Liver (tissue), 9 donors: ENCODE results near the gene MN1. TPM values are rescaled to one million over a fixed set of nuclear protein-coding genes. Genes with fewer than 3 reads are reported as not detected.

Experiments
- DNase-seq: peaks from one replicate; pipeline ENCODE4 v3.0.0-alpha.2; 2017; ENCODE audit warnings: low spot score
- H3K27ac ChIP-seq, 2 donors: one replicate each; pipeline ENCODE4 v1.7.0; 2013; ENCODE audit warnings: inconsistent platforms in 2 of 2, low read length in 2 of 2, control low read depth in 1 of 2, low read depth in 1 of 2, mild to moderate bottlenecking in 1 of 2
- H3K27me3 ChIP-seq, 4 donors: one replicate each; pipeline versions ENCODE4 v1.6.1 to v1.7.0; 2013; ENCODE audit warnings: low read length in 3 of 4, inconsistent platforms in 1 of 4, mild to moderate bottlenecking in 1 of 4, moderate library complexity in 1 of 4; ENCODE audit not compliant: control insufficient read depth in 4 of 4, insufficient read depth in 4 of 4
- H3K36me3 ChIP-seq, 4 donors: one replicate each; pipeline versions ENCODE4 v1.6.1 to v1.7.0; 2013; ENCODE audit warnings: low read length in 3 of 4, mild to moderate bottlenecking in 3 of 4, low read depth in 1 of 4, moderate library complexity in 1 of 4; ENCODE audit not compliant: control insufficient read depth in 4 of 4, insufficient read depth in 3 of 4
- H3K4me1 ChIP-seq, 4 donors: one replicate each; pipeline versions ENCODE4 v1.6.1 to v1.7.0; 2013; ENCODE audit warnings: low read length in 3 of 4, mild to moderate bottlenecking in 3 of 4, moderate library complexity in 1 of 4; ENCODE audit not compliant: control insufficient read depth in 4 of 4, insufficient read depth in 4 of 4
- H3K4me3 ChIP-seq, 3 donors: one replicate each; pipeline versions ENCODE4 v1.6.1 to v1.7.0; 2013; ENCODE audit warnings: low read length in 3 of 3, control low read depth in 1 of 3, low read depth in 1 of 3, mild to moderate bottlenecking in 1 of 3
- H3K9ac ChIP-seq, 2 donors: one replicate each; pipeline ENCODE4 v1.7.0; 2013; ENCODE audit warnings: low read length in 2 of 2, mild to moderate bottlenecking in 2 of 2, moderate library complexity in 2 of 2, control low read depth in 1 of 2, low read depth in 1 of 2
- H3K9me3 ChIP-seq, 4 donors: one replicate each; pipeline versions ENCODE4 v1.6.1 to v1.7.0; 2013; ENCODE audit warnings: low read length in 3 of 4; ENCODE audit not compliant: control insufficient read depth in 4 of 4
- EGR1 ChIP-seq, 2 donors: IDR thresholded peaks; 2 replicates each; pipeline ENCODE4 v1.6.1; 2016 to 2018; ENCODE audit warnings: antibody characterized with exemption in 2 of 2, low read depth in 2 of 2
- FOXA1 ChIP-seq: IDR thresholded peaks from 2 replicates; pipeline ENCODE4 v1.6.1; 2016; ENCODE audit warnings: antibody characterized with exemption
- FOXA2 ChIP-seq: IDR thresholded peaks from 2 replicates; pipeline ENCODE4 v1.6.1; 2016; ENCODE audit warnings: antibody characterized with exemption
- GABPA ChIP-seq, 2 donors: IDR thresholded peaks in 1 of 2; conservative IDR thresholded peaks in 1 of 2; 2 replicates each; pipeline ENCODE4 v1.6.1; 2016; ENCODE audit warnings: antibody characterized with exemption in 2 of 2, mild to moderate bottlenecking in 1 of 2, moderate library complexity in 1 of 2
- HNF4A ChIP-seq, 2 donors: conservative IDR thresholded peaks; 2 replicates each; pipeline ENCODE4 v1.6.1; 2016; ENCODE audit warnings: antibody characterized with exemption in 2 of 2, mild to moderate bottlenecking in 2 of 2
- HNF4G ChIP-seq: IDR thresholded peaks from 2 replicates; pipeline ENCODE4 v1.6.1; 2016; ENCODE audit warnings: antibody characterized with exemption
- JUND ChIP-seq, 2 donors: IDR thresholded peaks; 2 replicates each; pipeline ENCODE4 v1.6.1; 2016; ENCODE audit warnings: antibody characterized with exemption in 2 of 2
- MAX ChIP-seq: IDR thresholded peaks from 2 replicates; pipeline ENCODE4 v1.6.1; 2016; ENCODE audit warnings: antibody characterized with exemption
- NR2F2 ChIP-seq: IDR thresholded peaks from 2 replicates; pipeline ENCODE4 v1.6.1; 2016; ENCODE audit warnings: antibody characterized with exemption
- RAD21 ChIP-seq, 2 donors: IDR thresholded peaks; 2 replicates each; pipeline ENCODE4 v1.6.1; 2016; ENCODE audit warnings: antibody characterized with exemption in 2 of 2, mild to moderate bottlenecking in 2 of 2
- REST ChIP-seq: IDR thresholded peaks from 2 replicates; pipeline ENCODE4 v1.6.1; 2016; ENCODE audit warnings: antibody characterized with exemption, mild to moderate bottlenecking
- RXRA ChIP-seq, 2 donors: IDR thresholded peaks; 2 replicates each; pipeline ENCODE4 v1.6.1; 2017 to 2018; ENCODE audit warnings: antibody characterized with exemption in 2 of 2, mild to moderate bottlenecking in 1 of 2
- SP1 ChIP-seq: IDR thresholded peaks from 2 replicates; pipeline ENCODE4 v1.6.1; 2018; ENCODE audit warnings: antibody characterized with exemption, mild to moderate bottlenecking
- TAF1 ChIP-seq: conservative IDR thresholded peaks from 2 replicates; pipeline ENCODE4 v1.6.1; 2016; ENCODE audit warnings: antibody characterized with exemption, mild to moderate bottlenecking
- YY1 ChIP-seq: IDR thresholded peaks from 2 replicates; pipeline ENCODE4 v1.6.1; 2016; ENCODE audit warnings: antibody characterized with exemption, mild to moderate bottlenecking
- WGBS: extraction: QIAGEN DNeasy Blood & Tissue Kit; methylation state at CpG from one replicate; pipeline ENCODE4 v1.1.7; 2013; 5-methylcytosine and 5-hydroxymethylcytosine counted together
- polyA plus RNA-seq, 2 donors: library from polyadenylated mRNA; stranded (reverse) in 1 of 2; unstranded in 1 of 2; fragments of 200-250 nt in 1 of 2; fragments of >200 nt in 1 of 2; fragmentation: Nextera tagmentation in 1 of 2; extraction: Ambion mirVana in 1 of 2; gene quantifications; one replicate each; pipeline versions ENCODE4 v1.2.1 to v1.2.3, GENCODE V29; 2013 to 2015
- total RNA-seq, 2 donors: library from RNA; depleted of rRNA; stranded (reverse); fragments of >200 nt; gene quantifications; one replicate each; pipeline ENCODE4 v1.2.3, GENCODE V29; 2014
- TF ChIP-seq, protein P1 (sequence below): fragments of 150-350 bp; IDR thresholded peaks from 2 replicates; pipeline ENCODE4 v1.5.1; 2017; ENCODE audit warnings: improper control_type of control experiment, low read depth, low read length; ENCODE audit not compliant: missing input control
- TF ChIP-seq, protein P2 (sequence below): IDR thresholded peaks from 2 replicates; pipeline ENCODE4 v1.6.1; 2016; ENCODE audit warnings: antibody characterized with exemption
- TF ChIP-seq, protein P3 (sequence below): IDR thresholded peaks from 2 replicates; pipeline ENCODE4 v1.6.1; 2016; ENCODE audit warnings: antibody characterized with exemption
- donor health status: healthy.
- donor health status: healthy.
- donor health status: healthy.
- donor health status: healthy.
- donor health status: healthy.

Gene MN1
- under 1 TPM; 0.25 to 0.33 TPM for total RNA-seq
- under 1 TPM; 0.10 to 0.17 TPM for polyA plus RNA-seq

DNA sequence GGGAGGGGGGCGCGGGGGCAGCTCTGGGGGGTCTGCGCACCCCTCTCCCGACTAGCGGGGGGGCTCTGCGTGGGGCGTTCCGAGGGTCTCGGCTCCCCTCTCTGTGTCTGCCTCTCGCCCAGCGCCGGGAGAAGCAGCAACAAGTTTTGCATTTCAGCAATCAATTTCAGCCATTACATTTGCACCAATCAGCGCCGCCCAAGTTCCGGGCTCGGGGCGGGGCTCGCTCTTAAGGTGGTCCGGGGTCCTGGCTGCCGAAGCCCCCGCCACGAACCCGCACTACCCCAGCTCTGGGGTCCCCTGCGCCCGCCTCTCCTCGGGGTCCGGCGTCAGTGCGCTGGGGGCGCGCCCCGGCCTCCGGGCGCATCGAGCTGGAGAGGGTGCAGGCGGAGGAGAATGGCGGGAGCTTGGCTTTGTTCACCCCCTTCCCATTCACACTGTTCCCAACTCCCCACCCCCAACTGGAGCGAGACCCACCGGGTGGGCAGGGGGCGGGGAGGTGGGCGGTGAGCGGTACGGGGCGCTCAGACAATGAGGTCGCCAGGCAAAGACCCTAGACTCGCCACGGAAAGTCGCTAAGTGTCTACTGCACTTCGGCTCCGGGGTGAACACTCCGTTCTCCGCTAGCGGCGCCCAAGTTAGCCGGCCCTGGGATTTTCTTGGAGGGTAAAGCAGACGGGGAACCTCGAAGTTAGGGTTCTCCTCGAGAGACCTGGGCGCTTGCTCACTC, at the start of gene MN1:
Gene MN1 (minus strand): TSS at position 141 of the 730 bp plus-strand sequence. CDS start 1,213 bp downstream, outside the sequence.
- H3K9me3 ChIP-seq: no peaks in the 10 kb centered on the region
- peak within 1 kb of the TSS in 1 of 2 donors; percentile 10 for H3K27ac ChIP-seq
- peak; percentile 39 for DNase-seq
- H3K4me3 ChIP-seq: peak within 1 kb of the TSS; percentile 27 to 75 (median 56)
- peaks cover 21 to 51% (median 24%) of the 10 kb centered on the region in 4 donors for H3K4me1 ChIP-seq
- H3K36me3 ChIP-seq: no peaks in the 10 kb centered on the region
- H3K9ac ChIP-seq: no peak within 1 kb of the TSS
- H3K27me3 ChIP-seq: peaks cover 0 to 5% (median 0%) of the 10 kb centered on the region in 4 donors
- TF ChIP-seq YY1 (peak; percentile 79), FOXA2 (no peak), REST (no peak)
- under 1% methylated on average over 59 of the region's 59 CpGs for WGBS

DNA sequence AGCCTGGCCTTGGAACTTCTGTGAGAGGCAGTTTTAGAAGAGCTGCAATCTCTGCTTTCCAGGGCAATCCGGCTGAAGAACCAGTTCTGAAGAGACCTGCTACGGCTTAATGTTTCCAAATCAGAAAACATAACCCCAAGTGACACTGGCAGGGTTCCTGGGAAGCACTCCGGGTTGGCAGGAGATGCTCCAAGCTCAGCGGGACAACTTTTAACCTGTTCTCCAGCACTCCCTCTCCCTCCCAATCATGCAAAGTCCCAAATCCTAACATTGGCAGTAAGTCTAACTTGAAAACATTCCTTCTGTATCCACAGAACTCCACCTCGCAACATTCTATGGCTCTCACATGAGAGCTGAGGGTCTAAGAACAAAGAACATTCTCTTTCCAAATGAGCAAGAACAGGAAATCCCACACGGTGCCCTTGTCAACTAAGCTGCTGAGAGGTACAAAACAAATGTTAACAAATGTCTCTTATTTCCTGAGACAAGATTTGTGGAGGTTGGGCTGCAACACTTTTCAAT, 48.5 kb upstream of the MN1 start:
- DNase-seq: no peak
- TF ChIP-seq RAD21 (IDR thresholded peaks at IDR 0.05) (peak; percentile 33 to 65), NR2F2 (peak; percentile 76), FOXA2 (peak; percentile 12), SP1 (no peak), FOXA1 (no peak), JUND (IDR thresholded peaks at IDR 0.05) (peak in 1 of 2 donors; percentile 45), HNF4A (conservative IDR thresholded peaks at IDR 0.05) (peak; percentile 60 to 66), GABPA (IDR thresholded peaks at IDR 0.05 in 1 of 2, conservative IDR thresholded peaks at IDR 0.05 in 1 of 2) (no peak), TAF1 (no peak), EGR1 (IDR thresholded peaks at IDR 0.05; ENCODE audit: low read depth in 2 of 2) (no peak), RXRA (IDR thresholded peaks at IDR 0.05) (peak; percentile 86 to 87), REST (peak; percentile 47), HNF4G (no peak), YY1 (peak; percentile 38), MAX (no peak)
- TF ChIP-seq, protein P1, sequence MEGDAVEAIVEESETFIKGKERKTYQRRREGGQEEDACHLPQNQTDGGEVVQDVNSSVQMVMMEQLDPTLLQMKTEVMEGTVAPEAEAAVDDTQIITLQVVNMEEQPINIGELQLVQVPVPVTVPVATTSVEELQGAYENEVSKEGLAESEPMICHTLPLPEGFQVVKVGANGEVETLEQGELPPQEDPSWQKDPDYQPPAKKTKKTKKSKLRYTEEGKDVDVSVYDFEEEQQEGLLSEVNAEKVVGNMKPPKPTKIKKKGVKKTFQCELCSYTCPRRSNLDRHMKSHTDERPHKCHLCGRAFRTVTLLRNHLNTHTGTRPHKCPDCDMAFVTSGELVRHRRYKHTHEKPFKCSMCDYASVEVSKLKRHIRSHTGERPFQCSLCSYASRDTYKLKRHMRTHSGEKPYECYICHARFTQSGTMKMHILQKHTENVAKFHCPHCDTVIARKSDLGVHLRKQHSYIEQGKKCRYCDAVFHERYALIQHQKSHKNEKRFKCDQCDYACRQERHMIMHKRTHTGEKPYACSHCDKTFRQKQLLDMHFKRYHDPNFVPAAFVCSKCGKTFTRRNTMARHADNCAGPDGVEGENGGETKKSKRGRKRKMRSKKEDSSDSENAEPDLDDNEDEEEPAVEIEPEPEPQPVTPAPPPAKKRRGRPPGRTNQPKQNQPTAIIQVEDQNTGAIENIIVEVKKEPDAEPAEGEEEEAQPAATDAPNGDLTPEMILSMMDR: no peak
- TF ChIP-seq, protein P2, sequence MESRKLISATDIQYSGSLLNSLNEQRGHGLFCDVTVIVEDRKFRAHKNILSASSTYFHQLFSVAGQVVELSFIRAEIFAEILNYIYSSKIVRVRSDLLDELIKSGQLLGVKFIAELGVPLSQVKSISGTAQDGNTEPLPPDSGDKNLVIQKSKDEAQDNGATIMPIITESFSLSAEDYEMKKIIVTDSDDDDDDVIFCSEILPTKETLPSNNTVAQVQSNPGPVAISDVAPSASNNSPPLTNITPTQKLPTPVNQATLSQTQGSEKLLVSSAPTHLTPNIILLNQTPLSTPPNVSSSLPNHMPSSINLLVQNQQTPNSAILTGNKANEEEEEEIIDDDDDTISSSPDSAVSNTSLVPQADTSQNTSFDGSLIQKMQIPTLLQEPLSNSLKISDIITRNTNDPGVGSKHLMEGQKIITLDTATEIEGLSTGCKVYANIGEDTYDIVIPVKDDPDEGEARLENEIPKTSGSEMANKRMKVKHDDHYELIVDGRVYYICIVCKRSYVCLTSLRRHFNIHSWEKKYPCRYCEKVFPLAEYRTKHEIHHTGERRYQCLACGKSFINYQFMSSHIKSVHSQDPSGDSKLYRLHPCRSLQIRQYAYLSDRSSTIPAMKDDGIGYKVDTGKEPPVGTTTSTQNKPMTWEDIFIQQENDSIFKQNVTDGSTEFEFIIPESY: no peak
- TF ChIP-seq, protein P3, sequence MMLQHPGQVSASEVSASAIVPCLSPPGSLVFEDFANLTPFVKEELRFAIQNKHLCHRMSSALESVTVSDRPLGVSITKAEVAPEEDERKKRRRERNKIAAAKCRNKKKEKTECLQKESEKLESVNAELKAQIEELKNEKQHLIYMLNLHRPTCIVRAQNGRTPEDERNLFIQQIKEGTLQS: no peak
- Histone ChIP-seq H3K4me3 (no peak overlapping the region), H3K9ac (peak overlapping the region in 1 of 2 donors; percentile 43), H3K27ac (peak overlapping the region; percentile 29 to 45), H3K27me3 (no peaks in the 10 kb centered on the region), H3K4me1 (peaks cover 5 to 16% (median 15%) of the 10 kb centered on the region in 4 donors), H3K9me3 (no peaks in the 10 kb centered on the region), H3K36me3 (peaks cover 2 to 27% (median 17%) of the 10 kb centered on the region in 4 donors)
- WGBS: 18% methylated on average over 6 of the region's 6 CpGs
